NCI-H82 (cell line): Measurements from ENCODE around the gene LCE1A.

Experiments
- DNase-seq: peaks from one replicate; lab custom pipeline; 2025; lab: John Stamatoyannopoulos, UW

Gene LCE1A

GRCh38 chr1:152827173-152827572 is at the start of gene LCE1A:
LCE1A (plus strand) TSS chr1:152827473; CDS start chr1:152827473, 0 bp downstream.
- DNase-seq = no peak

- peak; percentile 70 for DNase-seq
Observed at GRCh38 chr1:152777510-152778137, 49.6 kb upstream of the LCE1A start.

GRCh38 chr1:152783095-152783494 is 44.2 kb upstream of the LCE1A start:
- DNase-seq = no peak

GRCh38 chr1:152786077-152786476 is 41.2 kb upstream of the LCE1A start, which contains the start of gene LCE1E:
LCE1E (plus strand) TSS chr1:152786257; CDS start chr1:152787300, 1,043 bp downstream.
- no peak for DNase-seq

GRCh38 chr1:152795686-152796085 is 31.6 kb upstream of the LCE1A start:
- DNase-seq = no peak

GRCh38 chr1:152796421-152796820 is 30.9 kb upstream of the LCE1A start, which contains the start of gene LCE1D:
LCE1D (plus strand) TSS chr1:152796721; CDS start chr1:152797795, 1,074 bp downstream.
- no peak for DNase-seq

GRCh38 chr1:152801333-152801732 is 25.9 kb upstream of the LCE1A start:
- DNase-seq = no peak

GRCh38 chr1:152806576-152806975 is 20.7 kb upstream of the LCE1A start, which contains the start of gene LCE1C:
LCE1C (minus strand) TSS chr1:152806651; CDS start chr1:152805478, 1,173 bp downstream.
- DNase-seq = no peak

GRCh38 chr1:152811050-152811449 is 16.2 kb upstream of the LCE1A start:
- DNase-seq = no peak

- DNase-seq = no peak
Observed at GRCh38 chr1:152811671-152812070, 15.6 kb upstream of the LCE1A start, which contains the start of gene LCE1B. LCE1B (plus strand) TSS chr1:152811971; CDS start chr1:152812447, 476 bp downstream.

GRCh38 chr1:152817309-152817708 is 10.0 kb upstream of the LCE1A start:
- no peak for DNase-seq

GRCh38 chr1:152823294-152823693 is 4.0 kb upstream of the LCE1A start:
- DNase-seq = no peak

GRCh38 chr1:152824964-152825363 is 2.3 kb upstream of the LCE1A start:
- no peak for DNase-seq

GRCh38 chr1:152836870-152837269 is 9.6 kb downstream of the LCE1A start:
- DNase-seq = no peak

GRCh38 chr1:152842556-152842955 is 15.3 kb downstream of the LCE1A start, which contains the start of gene LCE6A:
LCE6A (plus strand) TSS chr1:152842856; CDS start chr1:152843521, 665 bp downstream.
- no peak for DNase-seq

GRCh38 chr1:152855661-152856060 is 28.4 kb downstream of the LCE1A start:
- no peak for DNase-seq

- DNase-seq = no peak
Observed at GRCh38 chr1:152858062-152858461, 30.8 kb downstream of the LCE1A start.

- no peak for DNase-seq
Observed at GRCh38 chr1:152859696-152860095, 32.4 kb downstream of the LCE1A start, which contains the start of gene LCE7A. LCE7A (plus strand) TSS chr1:152859996; CDS start chr1:152860698, 702 bp downstream.

- DNase-seq = no peak
Observed at GRCh38 chr1:152860129-152860528, 32.9 kb downstream of the LCE1A start.

GRCh38 chr1:152861374-152861773 is 34.1 kb downstream of the LCE1A start:
- no peak for DNase-seq

- DNase-seq = no peak
Observed at GRCh38 chr1:152864443-152864842, 37.2 kb downstream of the LCE1A start.

- DNase-seq = no peak
Observed at GRCh38 chr1:152866321-152866720, 39.0 kb downstream of the LCE1A start.

- peak; percentile 85 for DNase-seq
Observed at GRCh38 chr1:152869808-152870419, 42.6 kb downstream of the LCE1A start.
